Measurements from ENCODE around the gene RER1. TPM values are rescaled to one million over a fixed set of nuclear protein-coding genes. Genes with fewer than 3 reads are reported as not detected.

Gene RER1
- total RNA-seq, 1 experiment from 2014 or later = 110 TPM

- no peak overlapping the region for H3K27ac Mint-ChIP-seq
- no peak overlapping the region for H3T11ph ChIP-seq (ENCODE audit: low read length)
- H2BK20ac ChIP-seq (ENCODE audit: low read depth, low read length, poor library complexity, severe bottlenecking) = no peak overlapping the region
- no peak overlapping the region for H4K5ac ChIP-seq (ENCODE audit: insufficient read length, low read depth, low read length)
- H3K79me1 ChIP-seq (ENCODE audit: insufficient read depth, low read depth, low read length, poor library complexity, severe bottlenecking) = no peaks in the 10 kb centered on the region
- no peak overlapping the region for H3K23ac ChIP-seq (ENCODE audit: insufficient read length, low read depth, low read length)
- no peaks in the 10 kb centered on the region for H3K9me3 ChIP-seq (ENCODE audit: control insufficient read depth, low read depth, low read length)
- H3K4me1 Mint-ChIP-seq = peaks cover 3 to 4% of the 10 kb centered on the region in 2 experiments; a peak in 1 of 4 replicates
- H4K8ac ChIP-seq (replicated peaks; ENCODE audit: insufficient read length, low read depth, low read length) = no peak overlapping the region
- H2BK15ac ChIP-seq (ENCODE audit: low read depth, low read length) = no peak overlapping the region
- no peaks in the 10 kb centered on the region for H3K79me2 ChIP-seq (ENCODE audit: insufficient read depth, low read length)
- H3K27ac ChIP-seq (ENCODE audit: insufficient read length, low read depth, low read length) = no peak overlapping the region
- H3K36me3 Mint-ChIP-seq (ENCODE audit: insufficient read depth in 1 of 3, low read depth in 3 of 3) = peaks cover 0 to 3% (median 0%) of the 10 kb centered on the region in 3 experiments; a peak in 1 of 7 replicates
- no peak overlapping the region for H2BK5ac ChIP-seq (ENCODE audit: insufficient read length, low read length)
- no peaks in the 10 kb centered on the region for H3K4me1 ChIP-seq (ENCODE audit: insufficient read depth, low read length)
- no peaks in the 10 kb centered on the region for H3K9me3 Mint-ChIP-seq
- TF ChIP-seq CTCF (conservative IDR thresholded peaks at IDR 0.05) = no peak
- no peak overlapping the region for H3K56ac ChIP-seq (ENCODE audit: insufficient read length, low read depth, low read length)
- H4K20me1 ChIP-seq (ENCODE audit: control insufficient read depth, insufficient read depth, insufficient read length) = no peaks in the 10 kb centered on the region
- H3K4me3 Mint-ChIP-seq = no peak overlapping the region
- no peak overlapping the region for H3K4me2 ChIP-seq (ENCODE audit: insufficient read depth, insufficient read length, low read length)
- WGBS (ENCODE audit: extremely low coverage, insufficient read length, low lambda C conversion rate) = no CpG with 5 or more reads among the region's 32 CpGs
- no peak overlapping the region; the same call in 1 of the 2 replicates for H3K14ac ChIP-seq (ENCODE audit: insufficient read depth, low read length)
- H2AFZ ChIP-seq (ENCODE audit: low read length) = no peak overlapping the region
- no peak overlapping the region for H3K9ac ChIP-seq (ENCODE audit: extremely low read depth, insufficient read length, low read length)
- H3K4ac ChIP-seq (ENCODE audit: low read depth, low read length) = no peak overlapping the region
- DNase-seq = no peak
- H2BK120ac ChIP-seq (ENCODE audit: low read depth, low read length, poor library complexity, severe bottlenecking) = no peak overlapping the region
- H2AK5ac ChIP-seq (ENCODE audit: insufficient read length, low read length) = no peak overlapping the region
- no peaks in the 10 kb centered on the region for H3K23me2 ChIP-seq (ENCODE audit: insufficient read length, low read depth, low read length, poor library complexity, severe bottlenecking)
- no peaks in the 10 kb centered on the region for H3K27me3 ChIP-seq (ENCODE audit: insufficient read depth, low read length)
- no peak overlapping the region for H4K91ac ChIP-seq (ENCODE audit: insufficient read length, low read depth, low read length)
- no peak overlapping the region for H2BK12ac ChIP-seq (ENCODE audit: insufficient read length, low read depth, low read length)
- no peaks in the 10 kb centered on the region; the same call in none of the 2 replicates for H3K27me3 Mint-ChIP-seq (ENCODE audit: low read depth)
- H3K18ac ChIP-seq (ENCODE audit: insufficient read length, low read depth, low read length) = no peak overlapping the region
These were observed 10.6 kb upstream of the RER1 start for GRCh38 chr1:2380816-2381591.
